Progenitor cell of endocrine pancreas (in vitro differentiated cells): Measurements from ENCODE around the gene SOCS1. TPM values are rescaled to one million over a fixed set of nuclear protein-coding genes. Genes with fewer than 3 reads are reported as not detected.

Source experiments
- DNase-seq: peaks from one replicate; pipeline ENCODE4 v3.0.0; 2021; ENCODE audit warnings: low spot score; ENCODE audit not compliant: unreplicated experiment
- H3K27ac Mint-ChIP-seq: 2 replicates; pipeline ENCODE4 v1.8.0; 2021; ENCODE audit warnings: mild to moderate bottlenecking, moderate library complexity, mixed read lengths
- H3K27me3 Mint-ChIP-seq: 2 replicates; pipeline ENCODE4 v1.8.0; 2021; ENCODE audit warnings: mixed read lengths
- H3K36me3 Mint-ChIP-seq: 2 replicates; pipeline ENCODE4 v1.8.0; 2022; ENCODE audit warnings: mixed read lengths; ENCODE audit not compliant: insufficient read depth
- H3K4me1 Mint-ChIP-seq: 2 replicates; pipeline ENCODE4 v1.8.0; 2021; ENCODE audit warnings: low read depth, mixed read lengths
- H3K4me3 Mint-ChIP-seq: 2 replicates; pipeline ENCODE4 v1.8.0; 2021; ENCODE audit warnings: low read depth, mild to moderate bottlenecking, moderate library complexity, mixed read lengths
- H3K9me3 Mint-ChIP-seq: 2 replicates; pipeline ENCODE4 v1.8.0; 2021; ENCODE audit warnings: low read depth, mixed read lengths
- CTCF ChIP-seq: fragments of 200-600 bp; sonication (generic); IDR thresholded peaks from one replicate; pipeline ENCODE4 v1.5.0; 2021; ENCODE audit warnings: antibody characterized with exemption, mild to moderate bottlenecking; ENCODE audit not compliant: unreplicated experiment
- long read RNA-seq: library from polyadenylated mRNA; unstranded; transcript quantifications from one replicate; pipeline ENCODE4 v2.0.0, GENCODE V29; 2020
- total RNA-seq: library from RNA; stranded (reverse); gene quantifications from 2 replicates; pipeline ENCODE4 v1.2.1, GENCODE V29; 2021

Gene SOCS1
- total RNA-seq = 6.6 and 6.8 TPM in 2 replicates
- long read RNA-seq = 0 reads

GRCh38 chr16:11255737-11256660 lies at the start of gene SOCS1:
Gene SOCS1, minus strand, starts transcription at chr16:11256204. Its CDS starts 726 bp downstream, at chr16:11255478.
- DNase-seq = peak; percentile 94
- H3K4me3 Mint-ChIP-seq = peak within 1 kb of the TSS; percentile 89
- H3K27me3 Mint-ChIP-seq = peaks cover 3% of the 10 kb centered on the region
- peaks cover 2% of the 10 kb centered on the region for H3K36me3 Mint-ChIP-seq
- TF ChIP-seq CTCF = peak; percentile 98
- H3K4me1 Mint-ChIP-seq = peaks cover 20% of the 10 kb centered on the region
- H3K9me3 Mint-ChIP-seq = no peaks in the 10 kb centered on the region
- peak within 1 kb of the TSS; percentile 98 for H3K27ac Mint-ChIP-seq

- TF ChIP-seq CTCF = no peak
- Mint-ChIP-seq H3K4me1 (peaks cover 3% of the 10 kb centered on the region), H3K27me3 (peaks cover 5% of the 10 kb centered on the region), H3K36me3 (no peaks in the 10 kb centered on the region), H3K9me3 (no peaks in the 10 kb centered on the region), H3K4me3 (no peak overlapping the region), H3K27ac (no peak overlapping the region)
- DNase-seq = no peak
These were observed 47.6 kb upstream of the SOCS1 start for GRCh38 chr16:11303405-11304138.

- Mint-ChIP-seq H3K4me1 (peaks cover 3% of the 10 kb centered on the region), H3K27me3 (peaks cover 3% of the 10 kb centered on the region), H3K4me3 (no peak overlapping the region), H3K9me3 (no peaks in the 10 kb centered on the region), H3K36me3 (no peaks in the 10 kb centered on the region), H3K27ac (no peak overlapping the region)
- no peak for DNase-seq
- TF ChIP-seq CTCF = no peak
These were observed 47.0 kb upstream of the SOCS1 start for GRCh38 chr16:11302977-11303376.

- H3K9me3 Mint-ChIP-seq = no peaks in the 10 kb centered on the region
- no peaks in the 10 kb centered on the region for H3K27me3 Mint-ChIP-seq
- H3K36me3 Mint-ChIP-seq = no peaks in the 10 kb centered on the region
- peaks cover 14% of the 10 kb centered on the region for H3K4me1 Mint-ChIP-seq
- H3K27ac Mint-ChIP-seq = peak overlapping the region; percentile 20
- no peak overlapping the region for H3K4me3 Mint-ChIP-seq
- no peak for TF ChIP-seq CTCF
- no peak for DNase-seq
These were observed 45.9 kb upstream of the SOCS1 start for GRCh38 chr16:11301645-11302501.

- Mint-ChIP-seq H3K27me3 (no peaks in the 10 kb centered on the region), H3K9me3 (no peaks in the 10 kb centered on the region), H3K27ac (no peak overlapping the region), H3K4me1 (peaks cover 21% of the 10 kb centered on the region), H3K36me3 (no peaks in the 10 kb centered on the region), H3K4me3 (no peak overlapping the region)
- TF ChIP-seq CTCF = no peak
- no peak for DNase-seq
These were observed 44.5 kb upstream of the SOCS1 start for GRCh38 chr16:11300560-11300892.
